MCF 10A (cell line): ENCODE data around the gene ACTRT2. TPM values are rescaled to one million over a fixed set of nuclear protein-coding genes. Genes with fewer than 3 reads are reported as not detected.

Experiments
- BruUV-seq: library from RNA; stranded (reverse); fragments of 400-500 nt; replicated peaks from 2 replicates; lab custom pipeline; 2021; lab: Mats Ljungman, UMichigan
- CTCF ChIA-PET: fragments of 300-600 bp; sonication (Branson Sonifier 250); formaldehyde crosslinking; extraction: SDS; loops from one replicate; lab custom pipeline; 2021; ENCODE audit warnings: antibody characterized with exemption, inconsistent platforms; lab: Yijun Ruan, JAX
- POLR2A ChIA-PET: fragments of 300-600, 350-650 bp; sonication (Branson Sonifier 250); formaldehyde crosslinking; extraction: SDS; loops from one replicate; lab custom pipeline; 2020; ENCODE audit warnings: antibody characterized with exemption, inconsistent platforms; lab: Yijun Ruan, JAX
- DNase-seq: peaks from one replicate; pipeline ENCODE4 v3.0.0-alpha.2; 2018; ENCODE audit not compliant: unreplicated experiment
- H3K27ac Mint-ChIP-seq: one replicate; pipeline ENCODE4 v1.8.0; 2022; ENCODE audit warnings: mild to moderate bottlenecking, low read depth, mixed read lengths; ENCODE audit not compliant: unreplicated experiment
- H3K27me3 Mint-ChIP-seq: one replicate; pipeline ENCODE4 v1.8.0; 2022; ENCODE audit warnings: mixed read lengths; ENCODE audit not compliant: insufficient read depth, unreplicated experiment
- H3K36me3 Mint-ChIP-seq: one replicate; pipeline ENCODE4 v1.8.0; 2022; ENCODE audit warnings: mild to moderate bottlenecking, moderate library complexity, mixed read lengths; ENCODE audit not compliant: insufficient read depth, unreplicated experiment
- H3K4me1 Mint-ChIP-seq: one replicate; pipeline ENCODE4 v1.8.0; 2022; ENCODE audit warnings: mixed read lengths; ENCODE audit not compliant: insufficient read depth, unreplicated experiment
- H3K4me3 Mint-ChIP-seq: one replicate; pipeline ENCODE4 v1.8.0; 2022; ENCODE audit warnings: mild to moderate bottlenecking, moderate library complexity, mixed read lengths; ENCODE audit not compliant: unreplicated experiment
- H3K9me3 Mint-ChIP-seq: one replicate; pipeline ENCODE4 v1.8.0; 2022; ENCODE audit warnings: mixed read lengths; ENCODE audit not compliant: unreplicated experiment
- intact Hi-C: fragments of 100-400 bp; cut with micrococcal nuclease; formaldehyde crosslinking; loops from 2 replicates; pipeline ENCODE4 v1.14.1; 2022
- total RNA-seq: library from RNA; stranded (reverse); gene quantifications from 2 replicates; pipeline ENCODE4 v1.2.3, GENCODE V29; 2022
- TF ChIP-seq, protein P1 (sequence below): fragments of 200-600 bp; IDR thresholded peaks from one replicate; pipeline ENCODE4 v1.8.0; 2022; ENCODE audit warnings: antibody characterized with exemption, mild to moderate bottlenecking; ENCODE audit not compliant: unreplicated experiment

ACTRT2 gene
- total RNA-seq, 1 experiment from 2014 or later, result not detected

GRCh38 chr1:3032371-3033039 is 11.2 kb downstream of the ACTRT2 start:
- Mint-ChIP-seq H3K4me1 (no peaks in the 10 kb centered on the region), H3K27me3 (no peaks in the 10 kb centered on the region), H3K9me3 (no peaks in the 10 kb centered on the region), H3K27ac (no peak overlapping the region), H3K36me3 (no peaks in the 10 kb centered on the region), H3K4me3 (no peak overlapping the region)
- ChIA-PET POLR2A (no interaction called here), CTCF (no interaction called here)
- DNase-seq, result no peak
- BruUV-seq, result no TSS peak
- intact Hi-C loops, result no loop called here
- TF ChIP-seq, protein P1, sequence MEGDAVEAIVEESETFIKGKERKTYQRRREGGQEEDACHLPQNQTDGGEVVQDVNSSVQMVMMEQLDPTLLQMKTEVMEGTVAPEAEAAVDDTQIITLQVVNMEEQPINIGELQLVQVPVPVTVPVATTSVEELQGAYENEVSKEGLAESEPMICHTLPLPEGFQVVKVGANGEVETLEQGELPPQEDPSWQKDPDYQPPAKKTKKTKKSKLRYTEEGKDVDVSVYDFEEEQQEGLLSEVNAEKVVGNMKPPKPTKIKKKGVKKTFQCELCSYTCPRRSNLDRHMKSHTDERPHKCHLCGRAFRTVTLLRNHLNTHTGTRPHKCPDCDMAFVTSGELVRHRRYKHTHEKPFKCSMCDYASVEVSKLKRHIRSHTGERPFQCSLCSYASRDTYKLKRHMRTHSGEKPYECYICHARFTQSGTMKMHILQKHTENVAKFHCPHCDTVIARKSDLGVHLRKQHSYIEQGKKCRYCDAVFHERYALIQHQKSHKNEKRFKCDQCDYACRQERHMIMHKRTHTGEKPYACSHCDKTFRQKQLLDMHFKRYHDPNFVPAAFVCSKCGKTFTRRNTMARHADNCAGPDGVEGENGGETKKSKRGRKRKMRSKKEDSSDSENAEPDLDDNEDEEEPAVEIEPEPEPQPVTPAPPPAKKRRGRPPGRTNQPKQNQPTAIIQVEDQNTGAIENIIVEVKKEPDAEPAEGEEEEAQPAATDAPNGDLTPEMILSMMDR, result no peak

- Mint-ChIP-seq H3K9me3 (no peaks in the 10 kb centered on the region), H3K4me1 (no peaks in the 10 kb centered on the region), H3K27ac (no peak overlapping the region), H3K27me3 (no peaks in the 10 kb centered on the region), H3K4me3 (no peak overlapping the region), H3K36me3 (no peaks in the 10 kb centered on the region)
- no TSS peak for BruUV-seq
- ChIA-PET POLR2A (no interaction called here), CTCF (no interaction called here)
- intact Hi-C loops, result no loop called here
- TF ChIP-seq, protein P1, result no peak
- DNase-seq, result no peak
These were observed 11.9 kb downstream of the ACTRT2 start for GRCh38 chr1:3033040-3033789.

DNA sequence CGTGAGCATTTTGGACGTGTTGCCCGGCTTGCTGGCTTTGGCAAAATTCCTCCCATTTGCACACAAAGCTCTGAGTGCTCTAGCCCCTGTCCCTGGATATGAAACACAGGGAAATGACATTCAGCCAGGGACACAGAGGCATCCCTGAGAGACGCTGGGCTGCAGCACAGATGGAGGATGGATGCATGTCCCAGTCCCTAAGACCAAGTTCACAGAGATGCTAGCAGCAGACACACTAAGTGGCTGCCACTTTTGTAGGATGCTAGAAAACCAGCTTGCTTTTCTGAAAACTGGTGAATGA is 12.5 kb downstream of the ACTRT2 start:
- intact Hi-C loops, result no loop called here
- BruUV-seq, result no TSS peak
- Mint-ChIP-seq H3K4me3 (no peak overlapping the region), H3K27ac (no peak overlapping the region), H3K27me3 (no peaks in the 10 kb centered on the region), H3K36me3 (no peaks in the 10 kb centered on the region), H3K4me1 (no peaks in the 10 kb centered on the region), H3K9me3 (no peaks in the 10 kb centered on the region)
- DNase-seq, result no peak
- TF ChIP-seq, protein P1, result no peak
- CTCF ChIA-PET, result no interaction called here
- POLR2A ChIA-PET, result no interaction called here

- TF ChIP-seq, protein P1, result no peak
- ChIA-PET POLR2A (no interaction called here), CTCF (no interaction called here)
- no peak overlapping the region for H3K27ac Mint-ChIP-seq
- no peak for DNase-seq
- BruUV-seq, result no TSS peak
- no peaks in the 10 kb centered on the region for H3K36me3 Mint-ChIP-seq
- no peak overlapping the region for H3K4me3 Mint-ChIP-seq
- no peaks in the 10 kb centered on the region for H3K27me3 Mint-ChIP-seq
- intact Hi-C loops, result no loop called here
- H3K9me3 Mint-ChIP-seq, result no peaks in the 10 kb centered on the region
- no peaks in the 10 kb centered on the region for H3K4me1 Mint-ChIP-seq
These were observed 12.9 kb downstream of the ACTRT2 start for GRCh38 chr1:3034162-3034561.
